Lower leg skin (tissue), 4 donors: Measurements from ENCODE around the gene ODAD2. TPM values are rescaled to one million over a fixed set of nuclear protein-coding genes. Genes with fewer than 3 reads are reported as not detected.

ENCODE experiments used
- DNase-seq, 2 donors: peaks; one replicate each; pipeline ENCODE4 v3.0.0-alpha.2; 2019; ENCODE audit warnings: low spot score in 2 of 2
- H3K4me3 ChIP-seq: fragments of 200-600 bp; sonication (generic); 2 replicates; pipeline ENCODE4 v1.5.1; 2017; ENCODE audit warnings: mild to moderate bottlenecking, low read depth; ENCODE audit not compliant: poor library complexity, severe bottlenecking
- CTCF ChIP-seq, 3 donors: fragments of 450-650 bp; IDR thresholded peaks; one replicate each; pipeline ENCODE4 v1.5.1; 2016; ENCODE audit warnings: antibody characterized with exemption in 3 of 3, mild to moderate bottlenecking in 3 of 3, moderate library complexity in 2 of 3
- POLR2A ChIP-seq, 2 donors: fragments of 450-650 bp; IDR thresholded peaks; one replicate each; pipeline ENCODE4 v1.6.1; 2016 to 2017; ENCODE audit warnings: antibody characterized with exemption in 2 of 2, mild to moderate bottlenecking in 1 of 2, moderate library complexity in 1 of 2
- WGBS, 2 donors: methylation state at CpG; one replicate each; pipeline ENCODE4 v1.1.5; 2018; 5-methylcytosine and 5-hydroxymethylcytosine counted together
- intact Hi-C: fragments of 100-400 bp; cut with DNase I; formaldehyde crosslinking; loops from one replicate; pipeline ENCODE4 v1.15.0; 2023; ENCODE audit warnings: low total_unique reads
- total RNA-seq, 4 donors: library from RNA; depleted of rRNA; stranded (reverse); fragments of >200 nt; gene quantifications; one replicate each; pipeline ENCODE4 v1.1.0, GENCODE V29; 2016

ODAD2 gene, protein sequence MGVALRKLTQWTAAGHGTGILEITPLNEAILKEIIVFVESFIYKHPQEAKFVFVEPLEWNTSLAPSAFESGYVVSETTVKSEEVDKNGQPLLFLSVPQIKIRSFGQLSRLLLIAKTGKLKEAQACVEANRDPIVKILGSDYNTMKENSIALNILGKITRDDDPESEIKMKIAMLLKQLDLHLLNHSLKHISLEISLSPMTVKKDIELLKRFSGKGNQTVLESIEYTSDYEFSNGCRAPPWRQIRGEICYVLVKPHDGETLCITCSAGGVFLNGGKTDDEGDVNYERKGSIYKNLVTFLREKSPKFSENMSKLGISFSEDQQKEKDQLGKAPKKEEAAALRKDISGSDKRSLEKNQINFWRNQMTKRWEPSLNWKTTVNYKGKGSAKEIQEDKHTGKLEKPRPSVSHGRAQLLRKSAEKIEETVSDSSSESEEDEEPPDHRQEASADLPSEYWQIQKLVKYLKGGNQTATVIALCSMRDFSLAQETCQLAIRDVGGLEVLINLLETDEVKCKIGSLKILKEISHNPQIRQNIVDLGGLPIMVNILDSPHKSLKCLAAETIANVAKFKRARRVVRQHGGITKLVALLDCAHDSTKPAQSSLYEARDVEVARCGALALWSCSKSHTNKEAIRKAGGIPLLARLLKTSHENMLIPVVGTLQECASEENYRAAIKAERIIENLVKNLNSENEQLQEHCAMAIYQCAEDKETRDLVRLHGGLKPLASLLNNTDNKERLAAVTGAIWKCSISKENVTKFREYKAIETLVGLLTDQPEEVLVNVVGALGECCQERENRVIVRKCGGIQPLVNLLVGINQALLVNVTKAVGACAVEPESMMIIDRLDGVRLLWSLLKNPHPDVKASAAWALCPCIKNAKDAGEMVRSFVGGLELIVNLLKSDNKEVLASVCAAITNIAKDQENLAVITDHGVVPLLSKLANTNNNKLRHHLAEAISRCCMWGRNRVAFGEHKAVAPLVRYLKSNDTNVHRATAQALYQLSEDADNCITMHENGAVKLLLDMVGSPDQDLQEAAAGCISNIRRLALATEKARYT
- total RNA-seq: under 1 TPM in 1 of 4 donors, not detected in 3; 0.10 TPM

- H3K4me3 ChIP-seq: peak within 1 kb of the TSS; percentile 41
- TF ChIP-seq CTCF (IDR thresholded peaks at IDR 0.05): no peak
- TF ChIP-seq POLR2A (IDR thresholded peaks at IDR 0.05): no peak
- WGBS, 2 donors: 7% methylated on average over 18 to 30 of the region's 30 CpGs
- no peak for DNase-seq
- intact Hi-C loops: no loop called here
These were observed at the start of gene ODAD2 for GRCh38 chr10:27998954-27999275. TSS of gene ODAD2 (minus strand) at chr10:27999079. CDS start at chr10:27995142, 3,937 bp downstream.

DNA sequence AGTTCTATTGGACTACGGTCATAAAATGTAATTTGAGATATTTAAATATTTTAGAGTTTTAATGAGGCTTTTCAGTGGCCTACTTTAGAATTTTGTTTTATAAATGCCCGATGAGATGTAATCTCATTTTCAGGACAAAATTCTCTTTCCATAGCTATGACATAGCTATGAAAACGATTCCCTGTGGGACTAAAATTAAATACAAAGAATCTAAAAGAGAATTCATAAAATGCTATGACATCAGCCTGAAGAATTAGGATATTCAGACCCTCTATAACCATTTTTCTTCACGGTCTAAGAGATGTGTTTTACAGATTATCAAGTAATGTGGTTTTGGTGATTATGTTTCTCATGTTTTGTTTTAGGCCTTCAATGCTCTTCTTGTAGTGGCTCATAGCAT, 48.2 kb upstream of the ODAD2 start:
- TF ChIP-seq CTCF (IDR thresholded peaks at IDR 0.05) (no peak), POLR2A (IDR thresholded peaks at IDR 0.05) (no peak)
- 71 to 72% methylated on average over 4 of the region's 4 CpGs for WGBS, 2 donors
- no peak for DNase-seq
- H3K4me3 ChIP-seq: no peak overlapping the region
- intact Hi-C loops: no loop called here

DNA sequence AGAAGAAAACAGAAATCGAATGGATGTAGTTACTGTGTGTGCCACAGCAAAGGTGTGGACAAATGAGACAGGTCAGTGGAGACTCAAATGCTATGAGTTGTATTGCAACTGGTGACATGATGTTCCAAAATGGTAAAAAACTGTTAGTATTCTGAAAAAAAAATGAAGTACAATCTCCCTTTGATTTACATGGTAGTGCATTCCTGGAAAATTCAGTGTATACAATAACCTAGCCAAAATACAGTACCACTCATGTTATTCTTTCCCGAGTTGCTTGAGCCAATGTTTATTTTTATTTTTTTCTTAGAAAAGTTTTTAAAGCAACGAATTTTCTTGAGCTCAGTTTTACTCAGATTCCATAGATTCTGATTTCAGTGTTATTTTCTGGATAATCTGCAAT, 47.7 kb upstream of the ODAD2 start:
- no peak for TF ChIP-seq CTCF (IDR thresholded peaks at IDR 0.05)
- intact Hi-C loops: no loop called here
- WGBS, 2 donors: 67 to 71% methylated on average over 3 of the region's 3 CpGs
- no peak for DNase-seq
- H3K4me3 ChIP-seq: no peak overlapping the region

- TF ChIP-seq CTCF (IDR thresholded peaks at IDR 0.05) (no peak), POLR2A (IDR thresholded peaks at IDR 0.05) (no peak)
- WGBS, 2 donors: 71 to 73% methylated on average over 1 of the region's 1 CpG
- intact Hi-C loops: no loop called here
- H3K4me3 ChIP-seq: no peak overlapping the region
- DNase-seq: no peak
These were observed 45.1 kb upstream of the ODAD2 start for GRCh38 chr10:28043941-28044340.

DNA sequence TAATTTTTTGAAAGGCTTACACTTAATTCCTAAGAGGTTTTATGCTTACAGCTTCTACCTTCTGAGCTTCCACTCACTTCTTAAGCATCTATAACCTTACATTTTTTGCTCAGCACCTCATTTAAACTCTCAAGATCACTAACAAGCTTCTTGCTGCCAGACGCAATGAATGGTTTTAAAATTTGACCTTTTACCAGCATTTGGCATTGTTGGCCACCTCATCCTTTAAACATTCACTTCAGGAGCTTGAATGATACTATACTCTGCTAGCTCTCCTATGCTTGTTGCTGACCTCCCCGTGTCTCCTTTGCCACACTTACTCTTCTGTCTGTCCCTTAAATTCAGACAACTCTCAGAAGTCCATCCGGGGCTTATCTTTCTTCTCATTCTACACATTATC, 37.7 kb upstream of the ODAD2 start:
- H3K4me3 ChIP-seq: no peak overlapping the region
- WGBS, 2 donors: 89 to 95% methylated on average over 3 of the region's 3 CpGs
- intact Hi-C loops: no loop called here
- no peak for DNase-seq
- TF ChIP-seq POLR2A (IDR thresholded peaks at IDR 0.05) (no peak), CTCF (IDR thresholded peaks at IDR 0.05) (no peak)
